NCI-H1417 treated with DMSO at 0.1 percent for 48 hours (cell line): Measurements from ENCODE around the gene SNRPB.

ENCODE experiments used
- DNase-seq: peaks from one replicate; lab custom pipeline; 2025; lab: John Stamatoyannopoulos, UW

The SNRPB gene

DNA sequence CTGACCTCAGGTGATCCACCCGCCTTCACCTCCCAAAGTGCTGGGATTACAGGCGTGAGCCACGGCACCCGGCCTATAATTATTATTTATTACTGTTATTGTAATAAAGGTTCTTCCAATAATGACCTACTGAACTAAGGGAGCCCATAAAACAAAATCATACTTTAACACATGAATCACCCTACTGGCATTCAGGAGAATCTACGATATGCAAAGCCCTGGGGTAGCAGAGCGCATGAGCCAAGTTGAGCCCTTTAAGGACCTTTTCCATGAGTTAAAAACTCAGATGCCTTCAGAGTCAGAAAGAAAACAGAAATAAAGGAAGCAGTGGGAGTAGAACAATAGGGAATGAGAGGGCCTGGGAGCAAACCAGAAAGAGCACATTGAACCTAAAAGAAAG is 41.5 kb downstream of the SNRPB start:
- DNase-seq: no peak

DNA sequence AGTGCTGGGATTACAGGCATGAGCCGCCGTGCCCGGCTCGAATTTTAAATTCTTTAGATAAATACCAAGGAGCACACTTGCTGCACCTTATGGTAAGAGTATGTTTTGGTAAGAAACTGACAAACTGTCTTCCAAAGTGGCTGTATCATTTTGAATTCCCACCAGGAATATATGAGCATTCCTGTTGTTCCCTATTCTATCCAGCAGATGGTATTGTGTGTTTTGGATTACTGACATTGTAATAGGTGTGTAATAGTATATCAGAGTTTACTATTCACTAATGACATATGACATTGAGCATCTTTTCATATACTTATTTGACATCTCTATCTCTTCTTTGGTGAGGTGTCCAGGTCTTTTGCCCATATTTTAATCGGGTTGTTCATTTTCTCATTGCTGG is 49.3 kb downstream of the SNRPB start:
- DNase-seq: no peak

DNA sequence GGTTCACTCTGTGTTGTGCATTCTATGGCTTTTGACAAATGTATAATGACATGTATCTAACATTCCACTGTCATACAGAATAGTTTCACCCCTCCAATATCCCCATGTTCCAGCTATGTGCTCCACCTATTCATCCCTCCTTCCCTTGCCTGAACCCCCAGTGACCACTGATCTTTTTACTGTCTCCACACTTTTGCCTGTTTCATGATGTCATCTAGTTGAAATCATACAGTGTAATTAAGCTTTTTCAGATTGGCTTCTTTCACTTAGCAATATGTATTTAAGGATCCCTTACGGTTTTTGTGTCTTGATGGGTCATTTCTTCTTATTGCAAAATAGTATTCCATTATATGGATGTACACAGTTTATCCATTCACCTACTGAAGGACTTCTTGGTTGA is 50.1 kb downstream of the SNRPB start:
- no peak for DNase-seq

DNA sequence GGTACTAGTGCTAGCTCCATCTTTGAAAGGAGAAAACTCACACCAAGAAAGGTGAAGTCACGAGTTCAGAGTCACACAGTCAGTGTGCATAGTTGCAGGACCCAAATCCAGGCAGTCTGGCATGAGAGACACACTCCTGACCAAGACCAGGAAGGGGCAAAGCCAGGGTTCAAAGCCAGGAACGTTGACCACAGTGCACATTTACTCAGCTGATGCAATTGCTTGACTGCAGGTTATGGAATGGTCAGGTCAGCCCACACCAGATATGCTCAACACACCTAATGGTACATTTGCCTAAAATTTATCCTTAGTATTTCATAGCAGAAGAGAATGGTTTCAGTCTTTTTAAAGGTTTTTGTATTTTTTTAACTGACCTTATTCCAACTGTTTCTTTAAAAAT is 52.2 kb downstream of the SNRPB start:
- no peak for DNase-seq

DNA sequence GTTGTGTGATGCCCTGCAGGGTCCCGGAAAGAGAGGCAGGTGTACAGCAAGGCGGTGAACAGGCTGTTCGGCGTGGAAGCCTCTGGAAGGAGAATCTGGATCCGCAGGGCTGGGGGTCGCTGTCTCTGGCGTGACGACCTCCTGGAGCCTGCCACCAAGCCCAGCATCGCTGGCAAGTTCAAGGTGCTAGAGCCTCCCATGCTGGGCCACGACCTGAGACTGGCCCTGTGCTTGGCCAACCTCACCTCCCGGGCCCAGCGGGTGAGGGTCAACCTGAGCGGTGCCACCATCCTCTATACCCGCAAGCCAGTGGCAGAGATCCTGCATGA is 53.4 kb downstream of the SNRPB start:
- DNase-seq: no peak

DNA sequence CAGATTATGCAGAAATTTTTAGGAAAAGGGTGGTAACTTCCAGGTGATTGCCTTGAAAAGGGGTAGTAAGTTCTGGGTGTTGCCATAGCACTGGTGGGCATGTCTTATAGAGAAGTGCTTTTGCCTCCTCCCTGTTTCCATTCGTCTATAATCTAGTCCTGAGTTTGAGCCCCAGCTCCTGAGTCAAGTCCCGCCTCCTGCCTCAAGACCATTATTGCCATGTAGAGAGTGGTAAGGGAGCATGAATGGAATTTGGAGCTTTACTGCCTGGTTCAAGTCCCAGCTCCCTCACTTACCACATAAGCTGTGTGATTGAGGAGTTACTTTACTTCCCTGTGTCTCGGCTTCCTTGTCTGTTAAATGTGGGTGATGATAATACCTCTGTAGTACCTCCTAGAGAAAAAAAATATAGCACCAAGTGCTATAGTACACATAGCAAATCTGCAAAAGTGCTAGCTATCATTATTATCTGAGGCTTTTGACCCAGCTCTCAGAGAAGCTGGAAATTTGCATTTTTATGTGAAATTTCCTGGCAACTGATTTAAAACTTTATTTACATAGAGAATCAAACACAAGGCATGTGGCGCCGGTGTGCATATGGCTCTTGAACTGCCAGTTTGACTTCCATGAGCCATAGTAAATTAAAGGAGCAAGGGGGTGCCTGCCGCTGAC is 53.9 kb downstream of the SNRPB start:
- no peak for DNase-seq
